ENCODE data around the gene ANK3. TPM values are rescaled to one million over a fixed set of nuclear protein-coding genes. Genes with fewer than 3 reads are reported as not detected.

ANK3 gene
- total RNA-seq, 1 experiment from 2014 or later, result 15.3 TPM

DNA sequence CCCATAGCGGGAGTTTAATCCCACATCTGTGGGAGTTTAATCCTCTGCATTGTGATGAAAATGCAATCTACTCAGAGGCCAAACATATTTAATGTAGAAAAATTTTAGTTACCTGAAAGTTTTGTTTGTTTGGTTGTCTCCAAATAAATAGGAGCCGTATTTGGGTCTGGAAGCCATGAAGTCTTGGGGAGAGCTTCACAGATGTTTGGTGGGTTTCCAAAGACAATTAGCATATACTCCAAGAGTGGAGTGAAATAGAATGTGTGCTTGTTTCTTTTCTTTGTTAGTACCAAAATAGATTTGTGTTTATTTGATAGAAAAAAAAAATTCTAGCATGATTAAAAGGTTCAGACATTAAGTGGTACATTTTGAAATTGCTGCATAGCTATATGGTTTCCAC, 50.9 kb downstream of the ANK3 start:
- BruUV-seq (replicated peaks), result no TSS peak
- H3K4me2 ChIP-seq (ENCODE audit: low read length), result no peak overlapping the region

DNA sequence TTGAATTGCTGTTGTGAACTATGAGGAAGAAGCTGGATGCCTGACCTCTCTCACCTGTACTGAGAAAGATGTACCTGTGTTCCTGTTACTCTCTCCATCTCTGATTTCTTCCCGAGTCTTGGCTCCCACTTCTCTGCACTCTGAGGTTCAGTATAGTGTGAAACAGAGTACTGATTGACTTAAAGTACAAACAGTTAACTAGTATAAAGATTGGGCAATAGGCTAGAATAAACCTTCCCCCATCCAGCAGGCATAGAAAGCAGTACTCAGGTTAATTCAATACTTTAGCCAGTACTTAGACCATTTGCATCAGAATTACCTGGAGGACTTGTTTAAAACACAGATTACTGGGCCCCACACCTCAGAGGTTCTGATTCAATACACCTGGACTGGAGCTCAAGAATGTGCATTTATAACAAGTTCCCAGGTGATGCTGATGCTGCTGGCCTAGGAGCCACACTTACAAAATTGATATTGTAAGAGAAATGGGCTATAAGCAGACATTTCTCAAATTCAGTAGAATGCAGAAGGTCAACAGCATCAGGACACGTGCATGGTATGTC, 51.6 kb downstream of the ANK3 start:
- RAD21 ChIA-PET (ENCODE audit: low non-redundant PET in 1 of 2, low total read pairs in 2 of 2, uncharacterized antibody in 2 of 2, unreplicated experiment in 2 of 2), result no interaction called here
- Histone ChIP-seq H3K27ac (ENCODE audit: low read depth, low read length) (no peak overlapping the region), H3K36me3 (ENCODE audit: control insufficient read depth in 1 of 2, insufficient read depth in 2 of 2, low read length in 2 of 2) (no peaks in the 10 kb centered on the region), H3K9ac (ENCODE audit: low read length) (no peak overlapping the region), H4K20me1 (ENCODE audit: insufficient read depth) (no peaks in the 10 kb centered on the region), H3K4me2 (ENCODE audit: low read length) (no peak overlapping the region), H2AFZ (ENCODE audit: low read depth, low read length, poor library complexity, severe bottlenecking) (no peak overlapping the region), H3K9me3 (ENCODE audit: control insufficient read depth in 1 of 2, insufficient read depth in 1 of 2, low read depth in 1 of 2, low read length in 2 of 2) (no peaks in the 10 kb centered on the region), H3K4me3 (replicated peaks in 1 of 2; ENCODE audit: low read depth in 1 of 2, low read length in 2 of 2) (no peak overlapping the region), H3K27me3 (ENCODE audit: insufficient read depth, low read length) (no peaks in the 10 kb centered on the region), H3K4me1 (ENCODE audit: control insufficient read depth in 1 of 2, insufficient read depth in 2 of 2, low read length in 2 of 2) (no peaks in the 10 kb centered on the region), H3K79me2 (ENCODE audit: insufficient read depth, low read length) (no peaks in the 10 kb centered on the region), H3K9me2 (ENCODE audit: insufficient read depth) (no peaks in the 10 kb centered on the region)
- POLR2A ChIA-PET, result interaction anchor here (1.5 kb wide), 1 partner anchor 13 kb away, joined by 3 read pairs; no protein-coding TSS in a partner anchor
- TF ChIP-seq RAD21 (IDR thresholded peaks at IDR 0.05; ENCODE audit: low read depth) (no peak), POLR2AphosphoS5 (IDR thresholded peaks at IDR 0.05; ENCODE audit: low read depth, low read length) (no peak), SIN3A (IDR thresholded peaks at IDR 0.05; ENCODE audit: low read depth) (no peak), JUND (IDR thresholded peaks at IDR 0.05) (no peak), YY1 (IDR thresholded peaks at IDR 0.05; ENCODE audit: extremely low read depth, insufficient replicate concordance, low read depth, low read length) (no peak), ZNF274 (IDR thresholded peaks at IDR 0.05; ENCODE audit: low read depth, low read length) (no peak), EZH2phosphoT487 (IDR thresholded peaks at IDR 0.05; ENCODE audit: borderline replicate concordance) (no peak), SP1 (IDR thresholded peaks at IDR 0.05; ENCODE audit: low read depth) (no peak), CBX3 (IDR thresholded peaks at IDR 0.05; ENCODE audit: low read depth) (no peak), SRF (IDR thresholded peaks at IDR 0.05; ENCODE audit: low read depth) (no peak), POLR2A (IDR thresholded peaks at IDR 0.05; ENCODE audit: borderline replicate concordance, extremely low read depth, insufficient read depth, insufficient read length) (no peak)
- TF ChIP-seq, protein P1, sequence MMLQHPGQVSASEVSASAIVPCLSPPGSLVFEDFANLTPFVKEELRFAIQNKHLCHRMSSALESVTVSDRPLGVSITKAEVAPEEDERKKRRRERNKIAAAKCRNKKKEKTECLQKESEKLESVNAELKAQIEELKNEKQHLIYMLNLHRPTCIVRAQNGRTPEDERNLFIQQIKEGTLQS (IDR thresholded peaks at IDR 0.05), result no peak
- CTCF ChIA-PET, result no interaction called here
- ATAC-seq (no peak), DNase-seq (ENCODE audit: low read depth, low spot score) (no peak)
- no TSS peak for BruUV-seq (replicated peaks)
- intact Hi-C loops (cut with micrococcal nuclease), result loop anchor here (5.0 kb wide), 1 partner anchor 94 kb away; no protein-coding TSS in a partner anchor

More for the DNA sequence above, 50.9 kb downstream of the ANK3 start:
- Histone ChIP-seq H3K79me2 (ENCODE audit: insufficient read depth, low read length) (no peaks in the 10 kb centered on the region), H3K9ac (ENCODE audit: low read length) (no peak overlapping the region), H3K27ac (ENCODE audit: low read depth, low read length) (no peak overlapping the region), H3K36me3 (ENCODE audit: control insufficient read depth in 1 of 2, insufficient read depth in 2 of 2, low read length in 2 of 2) (no peaks in the 10 kb centered on the region), H3K4me1 (ENCODE audit: control insufficient read depth in 1 of 2, insufficient read depth in 2 of 2, low read length in 2 of 2) (no peaks in the 10 kb centered on the region), H3K27me3 (ENCODE audit: insufficient read depth, low read length) (no peaks in the 10 kb centered on the region), H3K4me3 (replicated peaks in 1 of 2; ENCODE audit: low read depth in 1 of 2, low read length in 2 of 2) (no peak overlapping the region), H3K9me2 (ENCODE audit: insufficient read depth) (no peaks in the 10 kb centered on the region), H4K20me1 (ENCODE audit: insufficient read depth) (no peaks in the 10 kb centered on the region), H2AFZ (ENCODE audit: low read depth, low read length, poor library complexity, severe bottlenecking) (no peak overlapping the region), H3K9me3 (ENCODE audit: control insufficient read depth in 1 of 2, insufficient read depth in 1 of 2, low read depth in 1 of 2, low read length in 2 of 2) (no peaks in the 10 kb centered on the region)
- ChIA-PET CTCF (no interaction called here), RAD21 (ENCODE audit: low non-redundant PET in 1 of 2, low total read pairs in 2 of 2, uncharacterized antibody in 2 of 2, unreplicated experiment in 2 of 2) (no interaction called here), POLR2A (interaction anchor here (1.5 kb wide), 1 partner anchor 12 kb away, joined by 3 read pairs; no protein-coding TSS in a partner anchor)
- intact Hi-C loops (cut with micrococcal nuclease), result loop anchor here (5.0 kb wide), 1 partner anchor 94 kb away; no protein-coding TSS in a partner anchor
- ATAC-seq (no peak), DNase-seq (ENCODE audit: low read depth, low spot score) (no peak)
- no peak for TF ChIP-seq ELF1 (IDR thresholded peaks at IDR 0.05; ENCODE audit: borderline replicate concordance, low read depth)
- no peak for TF ChIP-seq CBX3 (IDR thresholded peaks at IDR 0.05; ENCODE audit: low read depth)
- TF ChIP-seq, protein P2, sequence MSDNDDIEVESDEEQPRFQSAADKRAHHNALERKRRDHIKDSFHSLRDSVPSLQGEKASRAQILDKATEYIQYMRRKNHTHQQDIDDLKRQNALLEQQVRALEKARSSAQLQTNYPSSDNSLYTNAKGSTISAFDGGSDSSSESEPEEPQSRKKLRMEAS (IDR thresholded peaks at IDR 0.05), result no peak
- TF ChIP-seq TCF7L2 (IDR thresholded peaks at IDR 0.05; ENCODE audit: borderline replicate concordance, extremely low read depth, insufficient read depth, insufficient read length), result no peak
- TF ChIP-seq JUND (IDR thresholded peaks at IDR 0.05), result no peak
- no peak for TF ChIP-seq CEBPB (IDR thresholded peaks at IDR 0.05; ENCODE audit: low read depth)
- no peak for TF ChIP-seq SRF (IDR thresholded peaks at IDR 0.05; ENCODE audit: low read depth)
- no peak for TF ChIP-seq SIN3A (IDR thresholded peaks at IDR 0.05; ENCODE audit: low read depth)
- TF ChIP-seq EGR1 (IDR thresholded peaks at IDR 0.05; ENCODE audit: low read depth), result no peak
